ENCODE results near the gene DOK6.

DNA sequence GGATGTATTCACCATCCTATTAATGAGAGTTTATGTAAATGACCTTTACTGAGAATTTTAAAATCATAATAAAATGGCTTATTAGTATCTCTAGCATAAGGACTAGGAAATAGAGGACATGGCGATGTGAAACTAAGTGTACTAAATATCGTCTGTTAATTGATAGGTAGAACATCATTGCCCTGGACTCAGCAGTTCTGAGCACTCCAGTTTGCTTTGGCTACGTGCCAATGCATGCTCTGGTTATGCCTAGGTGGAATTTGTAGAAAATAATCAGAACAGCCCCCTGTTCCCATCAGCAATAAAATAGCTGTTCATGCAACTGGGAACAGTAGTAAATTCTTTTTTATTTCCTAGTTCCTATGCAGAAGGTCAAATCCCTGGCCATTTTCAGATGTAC, 247.8 kb downstream of the DOK6 start:
- TF ChIP-seq, protein P1, sequence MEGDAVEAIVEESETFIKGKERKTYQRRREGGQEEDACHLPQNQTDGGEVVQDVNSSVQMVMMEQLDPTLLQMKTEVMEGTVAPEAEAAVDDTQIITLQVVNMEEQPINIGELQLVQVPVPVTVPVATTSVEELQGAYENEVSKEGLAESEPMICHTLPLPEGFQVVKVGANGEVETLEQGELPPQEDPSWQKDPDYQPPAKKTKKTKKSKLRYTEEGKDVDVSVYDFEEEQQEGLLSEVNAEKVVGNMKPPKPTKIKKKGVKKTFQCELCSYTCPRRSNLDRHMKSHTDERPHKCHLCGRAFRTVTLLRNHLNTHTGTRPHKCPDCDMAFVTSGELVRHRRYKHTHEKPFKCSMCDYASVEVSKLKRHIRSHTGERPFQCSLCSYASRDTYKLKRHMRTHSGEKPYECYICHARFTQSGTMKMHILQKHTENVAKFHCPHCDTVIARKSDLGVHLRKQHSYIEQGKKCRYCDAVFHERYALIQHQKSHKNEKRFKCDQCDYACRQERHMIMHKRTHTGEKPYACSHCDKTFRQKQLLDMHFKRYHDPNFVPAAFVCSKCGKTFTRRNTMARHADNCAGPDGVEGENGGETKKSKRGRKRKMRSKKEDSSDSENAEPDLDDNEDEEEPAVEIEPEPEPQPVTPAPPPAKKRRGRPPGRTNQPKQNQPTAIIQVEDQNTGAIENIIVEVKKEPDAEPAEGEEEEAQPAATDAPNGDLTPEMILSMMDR (IDR thresholded peaks at IDR 0.05) = no peak
- TF ChIP-seq POLR2A (IDR thresholded peaks at IDR 0.05) (no peak), EP300 (IDR thresholded peaks at IDR 0.05) (no peak)
